ENCODE results near the gene CLTCL1.

Gene CLTCL1

GRCh38 chr22:19244600-19245352 lies 46.7 kb downstream of the CLTCL1 start:
- DNase-seq (ENCODE audit: low spot score) = no peak

- DNase-seq (ENCODE audit: low spot score) = no peak
Measured at GRCh38 chr22:19242699-19243098, 48.8 kb downstream of the CLTCL1 start.

DNA sequence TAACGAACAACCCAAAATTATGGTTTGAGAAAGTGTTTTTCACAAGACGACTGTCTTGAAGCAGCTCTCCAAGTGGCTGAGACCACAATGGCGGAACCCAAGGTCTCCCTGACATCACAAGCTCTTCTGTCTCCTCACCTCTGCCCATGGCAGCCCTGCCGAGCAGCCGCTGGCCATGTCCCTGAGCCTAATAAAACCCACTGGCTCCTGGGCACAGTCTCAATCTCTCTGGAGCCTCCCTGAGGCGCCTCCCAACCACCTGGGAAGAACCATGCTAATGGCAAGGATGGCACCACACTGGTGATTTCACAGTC lies 50.0 kb downstream of the CLTCL1 start:
- DNase-seq (ENCODE audit: low spot score) = no peak

GRCh38 chr22:19240813-19241592 lies 50.5 kb downstream of the CLTCL1 start:
- DNase-seq (ENCODE audit: low spot score) = no peak

- DNase-seq (ENCODE audit: low spot score) = no peak
Measured at GRCh38 chr22:19239464-19239863, 52.1 kb downstream of the CLTCL1 start.

DNA sequence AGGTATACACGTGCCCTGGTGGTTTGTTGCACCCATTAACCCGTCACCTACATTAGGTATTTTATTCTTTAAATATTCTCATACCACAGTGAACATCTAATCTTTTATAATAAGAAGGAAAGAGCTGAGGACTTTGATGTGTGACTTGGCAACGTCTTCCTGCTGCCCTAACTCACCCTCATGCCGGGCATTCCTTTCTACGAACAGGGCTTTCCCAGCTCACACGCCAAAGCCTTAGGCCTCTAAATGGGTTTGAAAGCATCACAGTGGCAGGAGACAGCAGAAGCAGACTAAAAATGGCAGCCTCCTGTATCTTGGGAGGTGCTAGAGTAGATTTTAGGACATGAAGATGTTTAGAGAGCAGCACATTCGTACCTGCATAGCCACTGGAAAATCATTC lies 52.6 kb downstream of the CLTCL1 start:
- DNase-seq (ENCODE audit: low spot score) = no peak

DNA sequence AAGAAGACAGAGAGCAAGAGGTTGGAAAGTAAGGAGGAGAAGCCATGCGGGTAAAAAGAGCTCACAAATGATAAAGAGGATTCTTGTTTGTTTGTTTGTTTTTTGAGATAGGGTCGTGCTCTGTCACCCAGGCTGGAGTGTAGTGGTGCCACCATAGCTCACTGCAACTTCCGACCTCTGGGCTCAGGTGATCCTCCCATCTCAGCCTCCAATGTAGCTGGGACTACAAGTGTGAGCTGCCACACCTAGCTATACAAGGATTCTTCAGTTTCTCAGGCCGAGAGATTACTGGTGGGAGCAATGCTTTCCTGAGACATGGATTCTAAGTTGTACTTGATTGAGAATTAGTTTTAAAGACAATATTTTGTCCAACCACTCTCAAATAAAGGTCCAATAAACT lies 55.6 kb downstream of the CLTCL1 start:
- DNase-seq (ENCODE audit: low spot score) = no peak

DNA sequence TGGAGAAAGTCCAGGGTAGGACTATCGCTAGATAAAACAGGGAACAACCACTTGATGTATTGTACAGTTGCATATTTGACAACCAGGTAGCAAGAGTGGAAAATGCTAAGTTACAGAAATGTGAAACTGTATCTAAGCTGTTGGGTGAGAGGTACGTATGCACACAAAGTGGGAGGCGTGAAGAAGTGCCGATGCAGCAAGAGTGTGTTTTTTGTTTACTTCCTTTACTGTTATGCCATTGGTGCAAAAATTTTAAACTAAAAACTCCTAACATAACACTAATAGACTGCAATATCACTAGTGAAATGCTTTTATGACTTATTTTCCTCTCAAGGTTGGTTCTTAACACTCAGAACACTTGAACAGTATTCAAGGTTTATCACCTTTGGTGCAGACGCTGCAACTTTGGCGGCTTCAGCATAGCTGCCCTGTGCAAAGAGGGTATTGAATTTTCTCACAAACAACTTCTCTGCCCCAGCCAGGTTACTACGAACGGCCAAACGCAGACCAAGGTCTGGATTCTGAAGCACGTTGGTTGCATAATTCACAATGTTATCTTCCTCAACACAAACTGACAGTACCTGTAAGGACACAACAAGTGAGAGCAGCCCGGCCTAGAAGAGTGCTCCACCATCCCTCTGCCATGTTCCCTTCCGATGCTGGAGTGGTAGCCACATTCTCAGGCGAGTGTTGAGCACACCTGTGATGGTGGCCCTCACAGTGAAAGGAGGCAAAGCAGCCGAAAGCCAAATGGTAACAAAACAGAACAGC lies 57.2 kb downstream of the CLTCL1 start:
- DNase-seq (ENCODE audit: low spot score) = no peak

DNA sequence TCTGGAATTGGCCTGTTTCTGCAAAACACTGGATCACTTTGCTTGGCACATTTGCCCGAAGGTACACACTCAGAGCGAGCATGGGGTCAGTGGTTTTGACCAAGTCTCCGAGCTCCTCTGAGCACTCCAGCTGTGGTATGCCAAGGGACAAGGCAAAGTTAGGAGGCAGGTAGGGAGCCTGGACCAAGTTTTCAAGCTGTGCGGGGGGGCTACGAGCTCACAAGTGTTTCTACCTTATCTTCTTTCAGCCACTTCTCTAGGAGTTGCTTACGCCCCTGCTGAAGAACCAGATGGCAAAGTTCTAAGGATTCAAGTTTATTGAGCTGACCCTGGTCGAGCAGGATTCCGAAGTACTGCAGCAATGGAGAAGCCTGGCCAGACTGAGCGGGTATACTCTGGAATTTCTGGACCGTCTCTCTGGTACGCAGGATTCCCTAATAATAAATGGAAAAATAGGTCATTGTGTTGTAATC lies 58.3 kb downstream of the CLTCL1 start:
- no peak for DNase-seq (ENCODE audit: low spot score)

DNA sequence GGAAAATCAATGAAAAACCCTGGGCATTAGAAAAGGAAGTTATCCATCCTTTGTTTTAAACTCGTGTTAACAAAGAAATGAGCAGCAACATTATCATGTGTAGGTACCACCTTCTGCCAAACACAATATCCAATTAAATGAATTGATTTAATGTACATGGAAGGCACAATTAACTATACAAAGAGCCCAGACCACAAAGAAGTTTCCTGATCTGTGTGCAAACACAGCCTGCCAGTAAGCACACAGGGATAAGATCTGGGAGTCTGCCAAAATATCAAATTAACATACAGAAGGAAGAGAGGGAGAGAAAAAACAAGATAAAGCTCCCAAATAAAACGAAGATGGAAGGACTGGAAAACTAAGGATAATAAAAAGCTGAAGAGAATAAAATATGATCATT lies 58.9 kb downstream of the CLTCL1 start:
- no peak for DNase-seq (ENCODE audit: low spot score)

GRCh38 chr22:19231986-19232385 lies 59.5 kb downstream of the CLTCL1 start:
- DNase-seq (ENCODE audit: low spot score) = no peak

- no peak for DNase-seq (ENCODE audit: low spot score)
Measured at GRCh38 chr22:19229600-19229999, 61.9 kb downstream of the CLTCL1 start.

GRCh38 chr22:19228179-19228578 lies 63.3 kb downstream of the CLTCL1 start:
- DNase-seq (ENCODE audit: low spot score) = no peak

DNA sequence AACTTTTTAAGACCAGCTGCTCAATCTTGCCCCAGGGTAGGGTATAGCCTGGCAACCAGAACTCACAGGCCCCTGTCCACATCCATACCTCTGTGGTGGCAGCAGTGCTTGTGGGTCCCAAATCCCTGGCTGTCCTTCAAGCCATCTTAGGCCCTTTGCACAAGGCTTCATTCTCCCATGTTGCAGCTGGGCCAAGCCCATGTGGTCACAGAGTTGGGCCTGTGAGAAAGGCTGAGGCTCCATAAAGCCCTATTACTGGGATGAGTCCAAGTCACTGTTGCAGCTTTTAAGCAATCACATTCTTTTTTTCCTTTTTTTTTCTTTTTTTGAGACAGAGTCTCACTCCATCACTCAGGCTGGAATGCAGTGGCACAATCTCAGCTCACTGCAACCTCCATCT lies 65.1 kb downstream of the CLTCL1 start:
- no peak for DNase-seq (ENCODE audit: low spot score)

DNA sequence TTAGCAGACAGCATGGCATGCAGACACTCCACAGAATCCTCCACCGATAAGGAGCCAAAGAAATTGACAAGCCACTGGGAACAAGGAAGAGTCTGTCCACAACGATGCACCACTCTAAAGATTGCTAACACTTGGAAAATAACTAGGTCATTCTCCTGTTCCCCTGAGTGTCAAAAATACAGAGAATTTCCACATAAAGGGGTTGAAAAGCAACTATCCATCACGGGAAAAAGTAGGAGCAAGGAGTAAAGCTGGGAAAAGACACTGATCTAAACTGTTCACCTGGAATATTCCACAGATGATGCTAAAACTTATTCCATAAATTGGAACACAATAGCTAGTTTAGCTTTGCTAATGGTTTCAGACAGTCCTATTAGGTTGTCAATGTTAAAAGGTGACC lies 66.0 kb downstream of the CLTCL1 start:
- no peak for DNase-seq (ENCODE audit: low spot score)

- no peak for DNase-seq (ENCODE audit: low spot score)
Measured at GRCh38 chr22:19224985-19225384, 66.5 kb downstream of the CLTCL1 start.

GRCh38 chr22:19224557-19224956 lies 67.0 kb downstream of the CLTCL1 start:
- no peak for DNase-seq (ENCODE audit: low spot score)

DNA sequence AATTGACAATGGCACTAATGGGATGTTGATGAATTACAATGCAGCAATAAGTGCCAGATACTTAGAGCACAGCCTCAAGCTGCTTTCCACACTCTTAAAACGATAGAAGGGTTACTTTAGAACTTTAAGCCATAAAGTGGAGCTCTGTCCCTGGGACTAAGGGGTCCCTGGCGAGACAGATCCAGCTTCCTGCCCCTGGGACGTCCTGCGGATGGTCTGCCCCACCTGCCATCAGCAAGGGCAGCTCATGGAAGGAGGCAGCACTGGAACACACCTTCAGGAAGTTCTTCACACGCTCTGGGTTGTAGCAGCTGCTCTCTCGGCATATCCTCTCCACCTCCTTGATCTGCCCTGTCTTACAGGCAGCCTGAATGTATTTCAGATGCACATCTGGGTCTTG lies 67.9 kb downstream of the CLTCL1 start:
- DNase-seq (ENCODE audit: low spot score) = no peak

GRCh38 chr22:19223110-19223509 lies 68.4 kb downstream of the CLTCL1 start:
- no peak for DNase-seq (ENCODE audit: low spot score)

- no peak for DNase-seq (ENCODE audit: low spot score)
Measured at GRCh38 chr22:19222242-19223005, 69.1 kb downstream of the CLTCL1 start.

DNA sequence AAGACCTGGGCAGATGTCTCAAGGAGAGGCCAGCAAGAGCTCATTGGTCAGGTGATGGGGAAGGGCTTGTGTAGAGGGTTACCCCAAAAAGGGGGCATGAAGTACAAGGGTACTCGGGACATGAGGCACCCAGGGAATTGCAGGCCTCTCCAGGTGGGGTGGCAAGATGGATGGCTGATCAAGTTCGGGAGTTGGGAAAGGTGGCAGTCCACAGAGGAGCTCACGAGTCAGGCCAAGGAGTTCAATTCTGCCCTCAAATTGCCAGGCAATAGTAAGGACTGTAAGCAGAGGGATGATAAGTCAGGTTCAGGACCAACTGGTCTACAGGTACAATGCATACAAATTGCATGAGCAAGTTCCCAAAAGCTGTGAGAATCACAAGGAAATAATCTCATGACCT lies 70.7 kb downstream of the CLTCL1 start:
- DNase-seq (ENCODE audit: low spot score) = no peak
